Right lobe of liver (tissue), 4 donors: ENCODE results near the gene ETF1.

Source experiments
- POLR2A ChIP-seq: fragments of 450-650 bp; IDR thresholded peaks from one replicate; pipeline ENCODE4 v1.6.1; 2017; ENCODE audit warnings: antibody characterized with exemption, mild to moderate bottlenecking
- TF ChIP-seq, protein P1 (sequence below), 4 donors: fragments of 200-600 bp in 3 of 4; fragments of 450-650 bp in 1 of 4; IDR thresholded peaks; one replicate each; pipeline versions ENCODE4 v1.5.1 to v1.8.0; 2016 to 2022; ENCODE audit warnings: antibody characterized with exemption in 4 of 4, mild to moderate bottlenecking in 2 of 4
- donor health status: DM: no; HTN: no; CAD: no.
- donor health status: DM: no; HTN: no; CAD: no.
- donor health status: DM: no; HTN: yes; CAD: no.

DNA sequence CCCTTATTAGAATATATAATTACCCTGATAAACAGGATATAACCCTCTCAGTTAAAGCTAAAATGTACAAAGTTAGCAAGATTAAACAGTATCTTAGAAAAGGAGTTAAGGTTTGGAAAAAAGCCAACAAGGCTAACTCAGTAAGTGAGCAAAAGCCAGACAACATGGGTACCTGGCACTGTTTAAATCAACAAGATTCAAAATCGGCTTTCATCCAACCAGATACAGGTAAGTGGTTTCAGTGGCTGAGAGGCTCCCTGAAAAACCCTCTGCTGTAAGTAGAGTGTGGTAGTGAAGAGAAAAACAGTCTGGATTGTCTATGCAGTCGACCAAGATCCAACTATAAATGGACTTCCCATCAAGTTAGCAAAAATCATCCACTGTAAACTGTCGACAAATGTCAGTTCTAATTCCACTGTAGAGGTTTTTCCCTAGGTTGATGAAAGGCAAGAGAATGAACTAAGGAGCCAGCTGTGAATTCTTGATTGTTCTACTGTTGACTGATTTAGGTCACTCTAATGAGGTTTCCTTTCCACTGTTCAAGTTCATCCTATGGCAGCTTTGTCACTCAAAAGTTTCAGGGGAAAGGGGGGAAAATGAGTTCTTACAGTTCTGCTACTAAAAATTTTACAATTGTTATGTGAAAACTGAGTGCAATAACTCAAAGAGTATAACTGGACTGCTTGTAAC lies 27.3 kb downstream of the ETF1 start:
- TF ChIP-seq, protein P1, sequence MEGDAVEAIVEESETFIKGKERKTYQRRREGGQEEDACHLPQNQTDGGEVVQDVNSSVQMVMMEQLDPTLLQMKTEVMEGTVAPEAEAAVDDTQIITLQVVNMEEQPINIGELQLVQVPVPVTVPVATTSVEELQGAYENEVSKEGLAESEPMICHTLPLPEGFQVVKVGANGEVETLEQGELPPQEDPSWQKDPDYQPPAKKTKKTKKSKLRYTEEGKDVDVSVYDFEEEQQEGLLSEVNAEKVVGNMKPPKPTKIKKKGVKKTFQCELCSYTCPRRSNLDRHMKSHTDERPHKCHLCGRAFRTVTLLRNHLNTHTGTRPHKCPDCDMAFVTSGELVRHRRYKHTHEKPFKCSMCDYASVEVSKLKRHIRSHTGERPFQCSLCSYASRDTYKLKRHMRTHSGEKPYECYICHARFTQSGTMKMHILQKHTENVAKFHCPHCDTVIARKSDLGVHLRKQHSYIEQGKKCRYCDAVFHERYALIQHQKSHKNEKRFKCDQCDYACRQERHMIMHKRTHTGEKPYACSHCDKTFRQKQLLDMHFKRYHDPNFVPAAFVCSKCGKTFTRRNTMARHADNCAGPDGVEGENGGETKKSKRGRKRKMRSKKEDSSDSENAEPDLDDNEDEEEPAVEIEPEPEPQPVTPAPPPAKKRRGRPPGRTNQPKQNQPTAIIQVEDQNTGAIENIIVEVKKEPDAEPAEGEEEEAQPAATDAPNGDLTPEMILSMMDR (IDR thresholded peaks at IDR 0.05), result no peak
- TF ChIP-seq POLR2A, result no peak
